Activated T-helper 17 cell treated with anti-CD3 and anti-CD28 coated beads, Interleukin-2, amount 50 U/mL, for 72 hours (primary cell): Measurements from ENCODE around the gene UNC93B1. TPM values are rescaled to one million over a fixed set of nuclear protein-coding genes. Genes with fewer than 3 reads are reported as not detected.

Source experiments
- ATAC-seq: fragments of 150-1000 bp; cut with Tn5 transposase; replicated peaks from 2 replicates; pipeline ENCODE4 v1.10.0; 2021; ENCODE audit warnings: mild to moderate bottlenecking, moderate library complexity
- H3K27ac Mint-ChIP-seq: one replicate; pipeline ENCODE4 v1.8.0; 2022; ENCODE audit warnings: mixed read lengths
- H3K27me3 Mint-ChIP-seq: one replicate; pipeline ENCODE4 v1.8.0; 2022; ENCODE audit warnings: mixed read lengths
- H3K36me3 Mint-ChIP-seq: one replicate; pipeline ENCODE4 v1.8.0; 2022; ENCODE audit warnings: low read depth, mild to moderate bottlenecking, mixed read lengths
- H3K4me1 Mint-ChIP-seq: one replicate; pipeline ENCODE4 v1.8.0; 2022; ENCODE audit warnings: mixed read lengths
- H3K4me3 Mint-ChIP-seq: one replicate; pipeline ENCODE4 v1.8.0; 2022; ENCODE audit warnings: mild to moderate bottlenecking, mixed read lengths
- H3K9me3 Mint-ChIP-seq: one replicate; pipeline ENCODE4 v1.8.0; 2022; ENCODE audit warnings: mixed read lengths
- total RNA-seq, 2 donors: library from RNA; stranded (reverse); gene quantifications; one replicate each; pipeline ENCODE4 v1.2.3, GENCODE V29; 2022

UNC93B1 gene
- total RNA-seq, 2 donors from 2014 or later: 13.1 to 14.8 TPM

GRCh38 chr11:68043349-68044144 is 39.6 kb upstream of the UNC93B1 start:
- no peaks in the 10 kb centered on the region for H3K9me3 Mint-ChIP-seq

GRCh38 chr11:68043029-68043348 is 39.1 kb upstream of the UNC93B1 start:
- no peaks in the 10 kb centered on the region for H3K27me3 Mint-ChIP-seq
- no peak overlapping the region for H3K4me3 Mint-ChIP-seq
- no peak for ATAC-seq
- H3K27ac Mint-ChIP-seq: no peak overlapping the region
- H3K36me3 Mint-ChIP-seq: peaks cover 54% of the 10 kb centered on the region
- no peaks in the 10 kb centered on the region for H3K4me1 Mint-ChIP-seq
- no peaks in the 10 kb centered on the region for H3K9me3 Mint-ChIP-seq

More at GRCh38 chr11:68043349-68044144, 39.6 kb upstream of the UNC93B1 start:
- no peak for ATAC-seq
- Mint-ChIP-seq H3K27me3 (no peaks in the 10 kb centered on the region), H3K27ac (no peak overlapping the region), H3K4me1 (no peaks in the 10 kb centered on the region), H3K36me3 (peaks cover 59% of the 10 kb centered on the region), H3K4me3 (no peak overlapping the region)

- H3K27ac Mint-ChIP-seq: no peak overlapping the region
- H3K9me3 Mint-ChIP-seq: no peaks in the 10 kb centered on the region
- peaks cover 48% of the 10 kb centered on the region for H3K36me3 Mint-ChIP-seq
- no peak for ATAC-seq
- no peaks in the 10 kb centered on the region for H3K27me3 Mint-ChIP-seq
- H3K4me3 Mint-ChIP-seq: no peak overlapping the region
- H3K4me1 Mint-ChIP-seq: no peaks in the 10 kb centered on the region
Observed at GRCh38 chr11:68042219-68043028, 38.5 kb upstream of the UNC93B1 start.

DNA sequence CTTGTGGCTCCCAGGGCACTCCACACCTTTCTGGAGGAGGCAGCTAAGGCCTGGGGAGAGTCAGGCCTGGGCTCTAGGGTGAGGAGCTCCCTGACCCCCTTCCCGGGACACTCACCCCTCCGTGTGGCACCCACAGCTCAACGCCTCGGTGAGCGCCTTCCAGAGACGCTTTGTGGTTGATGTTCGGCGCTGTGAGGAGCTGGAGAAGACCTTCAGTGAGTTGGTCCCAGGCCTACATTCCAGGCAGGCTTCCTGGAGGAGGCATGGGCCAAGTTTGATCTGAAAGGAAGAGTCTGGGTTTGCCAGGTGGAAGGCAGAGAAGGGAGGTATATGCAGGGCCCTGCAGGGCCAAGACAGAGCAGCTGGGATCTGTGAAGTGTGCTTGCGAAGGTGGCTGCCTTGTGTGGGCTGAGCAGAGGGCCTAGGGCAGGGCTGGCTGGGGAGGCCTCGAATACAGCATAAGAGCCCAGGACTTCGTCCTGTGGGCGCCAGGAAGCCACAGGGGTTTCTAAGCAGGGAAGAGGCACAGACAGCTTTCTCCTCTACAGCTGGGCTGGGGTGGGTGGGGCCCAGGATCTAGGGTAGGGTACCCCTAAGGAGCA is 37.8 kb upstream of the UNC93B1 start:
- Mint-ChIP-seq H3K36me3 (peaks cover 47% of the 10 kb centered on the region), H3K27me3 (no peaks in the 10 kb centered on the region)
- ATAC-seq: no peak

DNA sequence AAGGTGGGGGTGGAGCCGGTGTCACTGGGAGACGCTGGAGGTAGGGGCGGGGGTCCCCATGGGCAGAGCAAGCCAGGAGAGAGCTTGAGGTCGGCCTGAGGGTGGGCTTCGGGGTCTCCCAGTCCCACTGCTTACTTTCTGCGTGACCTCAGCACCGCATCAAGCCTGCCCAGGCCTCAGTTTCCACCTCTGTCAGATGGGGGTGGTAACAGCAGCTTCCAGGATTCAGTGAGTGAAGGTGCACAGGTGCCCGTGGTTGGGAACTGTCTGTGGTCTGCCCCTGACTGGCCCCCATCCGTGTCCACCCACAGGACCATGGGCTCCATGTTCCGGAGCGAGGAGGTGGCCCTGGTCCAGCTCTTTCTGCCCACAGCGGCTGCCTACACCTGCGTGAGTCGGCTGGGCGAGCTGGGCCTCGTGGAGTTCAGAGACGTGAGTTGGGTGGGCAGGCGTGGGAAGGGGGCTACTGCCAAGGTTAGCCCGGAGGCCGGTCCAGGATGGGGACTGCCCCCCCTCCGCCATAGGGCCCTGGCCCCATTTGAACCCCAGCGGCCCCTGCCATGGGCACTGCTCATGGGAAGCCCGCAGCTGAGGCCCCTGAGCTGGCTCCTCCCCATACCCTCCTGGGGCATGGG is 37.2 kb upstream of the UNC93B1 start:
- peak overlapping the region; percentile 94 for H3K27ac Mint-ChIP-seq
- H3K36me3 Mint-ChIP-seq: peaks cover 42% of the 10 kb centered on the region
- peaks cover 7% of the 10 kb centered on the region for H3K4me1 Mint-ChIP-seq
- no peak for ATAC-seq
- H3K27me3 Mint-ChIP-seq: no peaks in the 10 kb centered on the region
- no peaks in the 10 kb centered on the region for H3K9me3 Mint-ChIP-seq
- peak overlapping the region; percentile 91 for H3K4me3 Mint-ChIP-seq

More for the DNA sequence above, 37.8 kb upstream of the UNC93B1 start:
- Mint-ChIP-seq H3K27ac (peak overlapping the region; percentile 68), H3K9me3 (no peaks in the 10 kb centered on the region), H3K4me1 (peaks cover 6% of the 10 kb centered on the region), H3K4me3 (peak overlapping the region; percentile 91)

GRCh38 chr11:68040101-68040956 is 36.4 kb upstream of the UNC93B1 start:
- no peaks in the 10 kb centered on the region for H3K9me3 Mint-ChIP-seq

DNA sequence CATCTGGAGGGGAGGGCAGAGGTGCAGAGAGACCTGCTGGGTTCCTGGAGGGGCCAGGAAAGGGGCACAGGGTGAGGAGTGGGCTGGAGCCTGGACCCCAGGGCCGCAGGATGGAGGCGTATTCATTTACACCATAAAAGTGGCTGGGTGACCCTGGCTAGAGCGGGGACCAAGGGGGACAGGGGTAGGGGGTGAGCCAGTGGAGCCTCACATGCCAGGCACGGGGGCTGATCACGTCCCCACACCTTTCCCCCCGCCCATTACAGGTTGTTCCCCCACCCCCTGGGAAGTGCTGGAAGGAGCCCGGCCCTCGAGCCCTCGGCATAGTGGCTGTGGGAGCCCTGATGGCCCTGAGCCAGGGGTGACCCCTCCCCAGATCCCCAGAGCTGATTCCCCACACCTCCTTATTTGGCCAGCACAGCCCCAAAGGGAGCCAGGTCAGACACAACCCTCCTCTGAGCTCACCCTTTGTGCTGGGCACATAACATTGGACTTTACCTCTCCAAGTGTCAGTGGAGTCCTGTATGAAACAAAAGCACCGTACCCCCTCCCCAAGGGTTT is 35.7 kb upstream of the UNC93B1 start:
- Mint-ChIP-seq H3K4me3 (peak overlapping the region; percentile 91), H3K4me1 (peaks cover 7% of the 10 kb centered on the region), H3K27ac (peak overlapping the region; percentile 94), H3K9me3 (no peaks in the 10 kb centered on the region), H3K27me3 (no peaks in the 10 kb centered on the region), H3K36me3 (peaks cover 30% of the 10 kb centered on the region)
- ATAC-seq: peak; percentile 22

More at GRCh38 chr11:68040101-68040956, 36.4 kb upstream of the UNC93B1 start:
- H3K27ac Mint-ChIP-seq: peak overlapping the region; percentile 94
- peaks cover 7% of the 10 kb centered on the region for H3K4me1 Mint-ChIP-seq
- peak overlapping the region; percentile 91 for H3K4me3 Mint-ChIP-seq
- no peaks in the 10 kb centered on the region for H3K27me3 Mint-ChIP-seq
- ATAC-seq: peak; percentile 62
- H3K36me3 Mint-ChIP-seq: peaks cover 37% of the 10 kb centered on the region

GRCh38 chr11:68038718-68039525 is 35.0 kb upstream of the UNC93B1 start, which contains the start of gene TCIRG1:
Gene TCIRG1, plus strand, starts transcription at chr11:68039025. Its CDS starts 2,247 bp downstream, at chr11:68041272.
- Mint-ChIP-seq H3K27me3 (no peaks in the 10 kb centered on the region), H3K4me3 (peak within 1 kb of the TSS; percentile 91), H3K9me3 (no peaks in the 10 kb centered on the region), H3K36me3 (peaks cover 30% of the 10 kb centered on the region), H3K27ac (peak within 1 kb of the TSS; percentile 94), H3K4me1 (peaks cover 7% of the 10 kb centered on the region)
- peak; percentile 80 for ATAC-seq

- Mint-ChIP-seq H3K4me1 (peaks cover 7% of the 10 kb centered on the region), H3K27ac (no peak overlapping the region), H3K4me3 (peak overlapping the region; percentile 91), H3K27me3 (no peaks in the 10 kb centered on the region), H3K36me3 (peaks cover 35% of the 10 kb centered on the region), H3K9me3 (no peaks in the 10 kb centered on the region)
- no peak for ATAC-seq
Observed at GRCh38 chr11:68038226-68038717, 34.4 kb upstream of the UNC93B1 start.

GRCh38 chr11:68037411-68038225 is 33.7 kb upstream of the UNC93B1 start:
- H3K4me3 Mint-ChIP-seq: peak overlapping the region; percentile 91
- H3K4me1 Mint-ChIP-seq: peaks cover 7% of the 10 kb centered on the region
- no peaks in the 10 kb centered on the region for H3K27me3 Mint-ChIP-seq
- H3K27ac Mint-ChIP-seq: peak overlapping the region; percentile 91
- no peaks in the 10 kb centered on the region for H3K9me3 Mint-ChIP-seq
- no peak for ATAC-seq
- peaks cover 35% of the 10 kb centered on the region for H3K36me3 Mint-ChIP-seq

DNA sequence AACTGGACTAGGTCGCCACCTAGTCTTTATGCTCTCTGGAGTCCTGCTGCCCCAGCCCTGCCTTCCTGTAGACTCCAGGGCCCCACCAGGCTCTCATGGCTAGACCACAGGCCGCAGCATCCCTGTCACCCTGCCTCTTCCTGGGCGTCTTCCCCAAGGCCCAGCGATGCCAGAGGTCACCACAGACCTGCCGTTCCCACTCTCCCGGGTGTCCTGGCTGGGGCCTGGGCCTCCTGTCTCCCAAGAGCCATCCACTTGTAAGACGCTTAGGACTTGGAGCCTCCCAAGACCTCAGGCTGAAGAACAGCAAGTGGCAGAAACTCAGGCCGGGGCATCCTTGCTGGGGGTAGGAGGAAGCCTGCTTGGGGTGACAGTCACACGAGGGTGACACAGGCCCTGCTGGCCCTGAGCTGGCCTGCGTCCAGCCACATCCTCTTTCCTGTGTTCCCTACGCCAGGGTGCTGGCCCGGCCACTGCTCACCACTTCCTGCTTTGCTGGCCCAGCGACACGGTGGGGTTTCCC is 32.9 kb upstream of the UNC93B1 start:
- Mint-ChIP-seq H3K36me3 (peaks cover 28% of the 10 kb centered on the region), H3K27ac (peak overlapping the region; percentile 91), H3K9me3 (no peaks in the 10 kb centered on the region), H3K4me3 (peak overlapping the region; percentile 62), H3K27me3 (no peaks in the 10 kb centered on the region), H3K4me1 (peaks cover 8% of the 10 kb centered on the region)
- ATAC-seq: peak; percentile 53
